K562 (cell line): ENCODE measurements around the gene TMEM208. TPM values are rescaled to one million over a fixed set of nuclear protein-coding genes. Genes with fewer than 3 reads are reported as not detected.
A peak's percentile ranks its signal among the peaks of the same experiment; 100 is the strongest.

Experiments
- GATAD2B ChIP-seq: fragments of 450-650 bp; IDR thresholded peaks from 2 replicates; pipeline ENCODE4 v1.6.1; 2017; ENCODE audit warnings: mild to moderate bottlenecking, borderline replicate concordance
- KLF16 ChIP-seq: IDR thresholded peaks from 2 replicates; pipeline ENCODE4 v1.6.1; 2016; ENCODE audit warnings: antibody characterized with exemption
- NRF1 ChIP-seq, 2 experiments: fragments of 450-650 bp; IDR thresholded peaks in 1 of 2; conservative IDR thresholded peaks in 1 of 2; 2 replicates each; pipeline ENCODE4 v1.6.1; 2014; ENCODE audit warnings: mild to moderate bottlenecking in 2 of 2
- TBP ChIP-seq: optimal IDR thresholded peaks from 2 replicates; pipeline ENCODE3; 2011; ENCODE audit warnings: low read depth, low read length, improper control_type of control experiment
- TEAD2 ChIP-seq: fragments of 450-650 bp; IDR thresholded peaks from 2 replicates; pipeline ENCODE4 v1.6.1; 2016; ENCODE audit warnings: missing genetic modification characterization, control low read depth, missing compliant biosample characterization
- YY1 ChIP-seq, 3 experiments: IDR thresholded peaks; 2 replicates each; pipeline ENCODE4 v1.6.1; 2011; ENCODE audit warnings: low read length in 2 of 3, mild to moderate bottlenecking in 2 of 3, moderate library complexity in 2 of 3, borderline replicate concordance in 1 of 3, control low read depth in 1 of 3, low read depth in 1 of 3; ENCODE audit not compliant: insufficient read depth in 3 of 3, insufficient replicate concordance in 2 of 3, control insufficient read depth in 1 of 3, insufficient read length in 1 of 3; ENCODE audit errors: extremely low read depth in 1 of 3
- polyA plus RNA-seq, 8 experiments: library from polyadenylated mRNA; depleted of rRNA in 4 of 8; stranded (reverse) in 5 of 8; unstranded in 3 of 8; fragments of >200 nt; fragmentation: Nextera tagmentation in 2 of 8; fragmentation: Illumina TruSeq in 1 of 8; extraction: Ambion mirVana in 2 of 8; extraction: Trizol in 1 of 8; gene quantifications; 2 replicates each; pipeline versions ENCODE4 v1.2.1 to v1.2.3, GENCODE V29; 2011 to 2014; ENCODE audit warnings: inconsistent platforms in 1 of 8, missing spikeins in 1 of 8
- total RNA-seq, 7 experiments: library from RNA; depleted of rRNA in 6 of 7; stranded (reverse); fragments of >200 nt in 6 of 7; fragmentation: Illumina TruSeq in 2 of 7; extraction: Trizol in 2 of 7; gene quantifications; 2 replicates each; pipeline versions ENCODE4 v1.2.1 to v1.2.3, GENCODE V29; 2011 to 2021; ENCODE audit warnings: low replicate concordance in 1 of 7
- TF ChIP-seq, protein P1 (sequence below), 2 experiments: fragments of 450-650 bp; conservative IDR thresholded peaks; 2 replicates each; pipeline ENCODE4 v1.6.1; 2017; ENCODE audit warnings: mild to moderate bottlenecking in 2 of 2, moderate library complexity in 2 of 2
- TF ChIP-seq, protein P2 (sequence below): IDR thresholded peaks from 2 replicates; pipeline ENCODE4 v1.6.1; 2012; ENCODE audit warnings: low read depth, low read length, improper control_type of control experiment, borderline replicate concordance

TMEM208 gene
- total and polyA plus RNA-seq, 9 of the 15 experiments (the other 6 are each of a cell fraction or from before 2014, with no cell fraction given), result 31.8 to 239 (median 54.3) TPM

DNA sequence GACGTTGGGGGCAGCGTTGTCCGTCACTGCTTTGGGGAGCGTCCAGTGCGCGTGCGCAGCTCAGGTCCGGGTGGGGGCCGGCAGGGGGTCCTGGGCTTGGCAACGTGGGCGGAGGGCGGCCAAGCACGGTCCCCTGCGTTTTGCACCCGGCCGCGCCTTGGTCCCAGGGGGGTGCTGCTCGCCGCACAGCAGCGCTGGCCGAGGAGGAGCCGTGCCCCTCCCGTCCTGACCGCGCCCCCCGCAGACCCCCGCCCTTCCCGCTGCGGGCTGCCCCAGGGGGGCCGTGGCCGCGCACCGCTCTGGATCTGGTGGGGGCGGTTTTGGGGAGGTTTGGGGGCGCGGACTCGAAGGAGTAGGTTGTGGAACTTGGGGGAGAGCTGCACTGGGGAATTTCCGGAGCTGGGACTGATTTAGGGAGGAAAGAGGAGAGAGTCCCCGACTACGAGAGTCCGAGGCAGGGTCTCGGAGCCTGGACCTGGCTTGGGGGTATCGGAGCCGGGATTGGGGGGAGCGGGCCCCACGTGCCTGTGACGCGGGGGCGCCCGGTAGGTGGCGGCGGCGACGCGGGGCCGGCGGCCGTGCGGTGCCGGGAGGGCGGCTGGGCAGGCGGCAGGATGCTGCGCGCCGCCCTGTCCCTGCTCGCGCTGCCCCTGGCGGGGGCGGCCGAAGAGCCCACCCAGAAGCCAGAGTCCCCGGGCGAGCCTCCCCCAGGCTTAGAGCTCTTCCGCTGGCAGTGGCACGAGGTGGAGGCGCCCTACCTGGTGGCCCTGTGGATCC, 21.7 kb downstream of the TMEM208 start, which contains the start of gene SLC9A5 (continued):
- TF ChIP-seq YY1 (IDR thresholded peaks at IDR 0.05; ENCODE audit: borderline replicate concordance in 1 of 3, control insufficient read depth in 1 of 3, extremely low read depth in 1 of 3, insufficient read depth in 3 of 3, insufficient read length in 1 of 3, insufficient replicate concordance in 2 of 3, low read depth in 1 of 3, low read length in 2 of 3), result peak in 1 of 3 experiments; percentile 6
- TF ChIP-seq, protein P1, sequence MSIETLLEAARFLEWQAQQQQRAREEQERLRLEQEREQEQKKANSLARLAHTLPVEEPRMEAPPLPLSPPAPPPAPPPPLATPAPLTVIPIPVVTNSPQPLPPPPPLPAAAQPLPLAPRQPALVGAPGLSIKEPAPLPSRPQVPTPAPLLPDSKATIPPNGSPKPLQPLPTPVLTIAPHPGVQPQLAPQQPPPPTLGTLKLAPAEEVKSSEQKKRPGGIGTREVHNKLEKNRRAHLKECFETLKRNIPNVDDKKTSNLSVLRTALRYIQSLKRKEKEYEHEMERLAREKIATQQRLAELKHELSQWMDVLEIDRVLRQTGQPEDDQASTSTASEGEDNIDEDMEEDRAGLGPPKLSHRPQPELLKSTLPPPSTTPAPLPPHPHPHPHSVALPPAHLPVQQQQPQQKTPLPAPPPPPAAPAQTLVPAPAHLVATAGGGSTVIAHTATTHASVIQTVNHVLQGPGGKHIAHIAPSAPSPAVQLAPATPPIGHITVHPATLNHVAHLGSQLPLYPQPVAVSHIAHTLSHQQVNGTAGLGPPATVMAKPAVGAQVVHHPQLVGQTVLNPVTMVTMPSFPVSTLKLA (conservative IDR thresholded peaks at IDR 0.05), result peak; percentile 33 to 64; a peak in 2 of 4 replicates
- peak; percentile 65; the same call in 1 of the 2 replicates for TF ChIP-seq GATAD2B
- TF ChIP-seq, protein P2, sequence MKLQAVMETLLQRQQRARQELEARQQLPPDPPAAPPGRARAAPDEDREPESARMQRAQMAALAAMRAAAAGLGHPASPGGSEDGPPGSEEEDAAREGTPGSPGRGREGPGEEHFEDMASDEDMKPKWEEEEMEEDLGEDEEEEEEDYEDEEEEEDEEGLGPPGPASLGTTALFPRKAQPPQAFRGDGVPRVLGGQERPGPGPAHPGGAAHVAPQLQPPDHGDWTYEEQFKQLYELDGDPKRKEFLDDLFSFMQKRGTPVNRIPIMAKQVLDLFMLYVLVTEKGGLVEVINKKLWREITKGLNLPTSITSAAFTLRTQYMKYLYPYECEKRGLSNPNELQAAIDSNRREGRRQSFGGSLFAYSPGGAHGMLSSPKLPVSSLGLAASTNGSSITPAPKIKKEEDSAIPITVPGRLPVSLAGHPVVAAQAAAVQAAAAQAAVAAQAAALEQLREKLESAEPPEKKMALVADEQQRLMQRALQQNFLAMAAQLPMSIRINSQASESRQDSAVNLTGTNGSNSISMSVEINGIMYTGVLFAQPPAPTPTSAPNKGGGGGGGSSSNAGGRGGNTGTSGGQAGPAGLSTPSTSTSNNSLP, result no peak
- no peak for TF ChIP-seq KLF16
- TF ChIP-seq NRF1 (conservative IDR thresholded peaks at IDR 0.05 in 1 of 2, IDR thresholded peaks at IDR 0.05 in 1 of 2), result peak; percentile 90 to 92
- no peak for TF ChIP-seq TEAD2
- no peak for TF ChIP-seq TBP
